GM23248 (cell line): ENCODE data around the gene MYMX. TPM values are rescaled to one million over a fixed set of nuclear protein-coding genes. Genes with fewer than 3 reads are reported as not detected.

Experiments
- DNase-seq: peaks from one replicate; pipeline ENCODE4 v3.0.0-alpha.2; 2015
- H2AFZ ChIP-seq: fragments of 200-600 bp; sonication (generic); 2 replicates; pipeline ENCODE4 v1.6.1; 2016; ENCODE audit warnings: antibody characterized with exemption
- H3F3A ChIP-seq: fragments of 200-600 bp; sonication (generic); 2 replicates; pipeline ENCODE4 v1.6.1; 2016; ENCODE audit warnings: mild to moderate bottlenecking, antibody characterized with exemption, mixed run types; ENCODE audit not compliant: insufficient read depth
- H3K27ac ChIP-seq: fragments of 200-600 bp; sonication (generic); 2 replicates; pipeline ENCODE4 v1.5.1; 2016; ENCODE audit warnings: mild to moderate bottlenecking
- H3K27me3 ChIP-seq: fragments of 200-600 bp; sonication (generic); replicated peaks from 2 replicates; pipeline ENCODE4 v1.6.1; 2016; ENCODE audit warnings: mild to moderate bottlenecking; ENCODE audit not compliant: insufficient read depth
- H3K36me3 ChIP-seq: fragments of 200-600 bp; sonication (generic); 2 replicates; pipeline ENCODE4 v1.6.1; 2016; ENCODE audit warnings: low read depth, mild to moderate bottlenecking
- H3K4me1 ChIP-seq: fragments of 200-600 bp; sonication (generic); 2 replicates; pipeline ENCODE4 v1.6.1; 2016; ENCODE audit warnings: mild to moderate bottlenecking; ENCODE audit not compliant: insufficient read depth
- H3K4me2 ChIP-seq: fragments of 200-600 bp; sonication (generic); one replicate; pipeline ENCODE4 v1.6.1; 2016; ENCODE audit warnings: mild to moderate bottlenecking; ENCODE audit not compliant: unreplicated experiment
- H3K4me3 ChIP-seq: fragments of 200-600 bp; sonication (generic); 2 replicates; pipeline ENCODE4 v1.5.1; 2016; ENCODE audit warnings: mild to moderate bottlenecking
- H3K79me2 ChIP-seq: fragments of 200-600 bp; sonication (generic); 2 replicates; pipeline ENCODE4 v1.6.1; 2016; ENCODE audit warnings: mild to moderate bottlenecking; ENCODE audit not compliant: insufficient read depth
- H3K9ac ChIP-seq: fragments of 200-600 bp; sonication (generic); 2 replicates; pipeline ENCODE4 v1.6.1; 2016; ENCODE audit warnings: mild to moderate bottlenecking
- H3K9me2 ChIP-seq: fragments of 200-600 bp; sonication (generic); 2 replicates; pipeline ENCODE4 v1.6.1; 2016; ENCODE audit warnings: mixed run types, mild to moderate bottlenecking, moderate library complexity; ENCODE audit not compliant: insufficient read depth
- H3K9me3 ChIP-seq: fragments of 200-600 bp; sonication (generic); one replicate; pipeline ENCODE4 v1.6.1; 2017; ENCODE audit warnings: low read depth
- H4K20me1 ChIP-seq: fragments of 200-600 bp; sonication (generic); 2 replicates; pipeline ENCODE4 v1.6.0; 2016; ENCODE audit not compliant: insufficient read depth
- EZH2 ChIP-seq: fragments of 200-600 bp; sonication (generic); IDR thresholded peaks from 2 replicates; pipeline ENCODE4 v1.6.1; 2018; ENCODE audit warnings: antibody characterized with exemption, mild to moderate bottlenecking; ENCODE audit not compliant: insufficient read depth, poor library complexity, severe bottlenecking
- EZH2phosphoT487 ChIP-seq: fragments of 200-600 bp; sonication (generic); IDR thresholded peaks from 2 replicates; pipeline ENCODE4 v1.6.1; 2018; ENCODE audit warnings: antibody characterized with exemption, moderate library complexity, mild to moderate bottlenecking, low read depth; ENCODE audit not compliant: insufficient read depth
- WGBS, 2 experiments: methylation state at CpG; one replicate each; pipeline ENCODE4 v1.1.6; 2015 to 2017; ENCODE audit warnings: low lambda C conversion rate in 2 of 2, low coverage in 1 of 2; ENCODE audit errors: missing lambda C conversion rate in 2 of 2; 5-methylcytosine and 5-hydroxymethylcytosine counted together
- in situ Hi-C: fragments of 300-500 bp; cut with MboI; formaldehyde crosslinking; loops from 2 replicates; pipeline ENCODE4 v1.15.0; 2020
- polyA plus RNA-seq: library from polyadenylated mRNA; unstranded; fragments of >200 nt; fragmentation: Nextera tagmentation; extraction: Ambion mirVana; gene quantifications from 2 replicates; pipeline ENCODE4 v1.2.1, GENCODE V29; 2016
- total RNA-seq: library from RNA; depleted of rRNA; stranded (reverse); fragments of >200 nt; shearing (Covaris generic); gene quantifications from 2 replicates; pipeline ENCODE4 v1.2.3, GENCODE V29; 2014

Gene MYMX
- total and polyA plus RNA-seq, 2 experiments from 2014 or later: not detected

DNA sequence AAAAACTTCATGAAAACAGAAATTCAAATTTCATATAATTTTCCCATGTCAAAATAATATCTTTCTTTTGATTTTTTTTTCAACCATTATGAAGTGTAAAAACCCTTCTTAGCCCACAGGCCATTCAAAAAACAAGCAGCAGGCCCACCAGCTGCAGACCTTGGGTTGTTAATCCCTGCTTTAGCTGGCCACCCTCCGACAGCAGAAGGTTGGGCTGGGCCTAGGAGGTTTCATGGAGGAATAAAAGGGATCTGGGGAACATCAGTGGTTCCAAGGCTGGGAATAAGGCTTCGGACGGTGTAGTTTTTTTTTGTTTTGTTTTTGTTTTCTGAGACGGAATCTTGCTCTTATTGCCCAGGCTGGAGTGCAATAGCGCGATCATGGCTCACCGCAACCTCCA, 26.6 kb downstream of the MYMX start:
- H4K20me1 ChIP-seq: peaks cover 6% of the 10 kb centered on the region; the same call in 1 of the 2 replicates
- 93 to 99% methylated on average over 5 to 7 of the region's 7 CpGs for WGBS, 2 experiments
- H3K4me3 ChIP-seq: no peak overlapping the region
- no peak overlapping the region for H2AFZ ChIP-seq
- TF ChIP-seq EZH2phosphoT487 (no peak), EZH2 (no peak)
- no peaks in the 10 kb centered on the region for H3K9me3 ChIP-seq
- peaks cover 15% of the 10 kb centered on the region for H3K79me2 ChIP-seq
- no peak for DNase-seq
- H3K27me3 ChIP-seq: no peaks in the 10 kb centered on the region
- H3K4me2 ChIP-seq: no peak overlapping the region
- H3K36me3 ChIP-seq: peaks cover 4% of the 10 kb centered on the region; the same call in 1 of the 2 replicates
- H3K9ac ChIP-seq: no peak overlapping the region
- no peaks in the 10 kb centered on the region for H3K9me2 ChIP-seq
- H3F3A ChIP-seq: peaks cover 16% of the 10 kb centered on the region
- H3K4me1 ChIP-seq: peaks cover 3% of the 10 kb centered on the region
- H3K27ac ChIP-seq: no peak overlapping the region
- in situ Hi-C loops: no loop called here

DNA sequence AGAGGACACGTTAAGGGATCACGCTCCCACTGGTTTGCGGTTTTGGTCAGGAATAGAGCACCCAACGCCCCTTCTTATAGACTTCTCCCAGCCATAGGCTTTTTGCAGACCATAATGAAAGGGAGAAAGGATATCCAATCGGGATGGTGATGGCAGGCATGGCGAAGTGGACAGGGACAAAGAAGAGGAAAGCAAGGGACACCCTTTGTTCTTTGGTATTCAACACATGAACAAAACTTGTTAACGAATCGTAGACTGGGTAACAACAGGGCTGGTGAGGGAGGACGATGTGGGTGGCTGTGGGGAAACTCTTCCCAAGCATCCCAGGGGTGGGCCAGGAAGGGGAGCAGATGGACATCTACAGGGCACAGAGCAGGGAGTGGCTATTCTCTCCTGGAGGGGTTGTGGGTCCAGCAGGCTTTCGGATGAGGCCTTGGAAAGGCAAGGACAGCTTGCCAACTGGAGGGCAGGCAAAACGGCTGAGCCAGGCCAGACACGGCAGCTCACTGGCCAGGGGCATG, 28.7 kb downstream of the MYMX start:
- WGBS, 2 experiments: 60 to 62% methylated on average over 12 of the region's 12 CpGs
- Histone ChIP-seq H3K79me2 (peaks cover 36% of the 10 kb centered on the region), H3K4me3 (peak overlapping the region; percentile 100), H3K9me3 (no peaks in the 10 kb centered on the region), H3K4me1 (peaks cover 16% of the 10 kb centered on the region), H3K27me3 (no peaks in the 10 kb centered on the region), H4K20me1 (peaks cover 24% of the 10 kb centered on the region; the same call in 1 of the 2 replicates), H3K4me2 (peak overlapping the region; percentile 100), H3K9ac (peak overlapping the region; percentile 99), H3K9me2 (no peaks in the 10 kb centered on the region), H3K36me3 (peaks cover 25% of the 10 kb centered on the region), H3F3A (peaks cover 32% of the 10 kb centered on the region), H3K27ac (peak overlapping the region; percentile 27), H2AFZ (peak overlapping the region; percentile 96)
- no peak for TF ChIP-seq EZH2
- no peak for TF ChIP-seq EZH2phosphoT487
- DNase-seq: no peak
- in situ Hi-C loops: no loop called here

DNA sequence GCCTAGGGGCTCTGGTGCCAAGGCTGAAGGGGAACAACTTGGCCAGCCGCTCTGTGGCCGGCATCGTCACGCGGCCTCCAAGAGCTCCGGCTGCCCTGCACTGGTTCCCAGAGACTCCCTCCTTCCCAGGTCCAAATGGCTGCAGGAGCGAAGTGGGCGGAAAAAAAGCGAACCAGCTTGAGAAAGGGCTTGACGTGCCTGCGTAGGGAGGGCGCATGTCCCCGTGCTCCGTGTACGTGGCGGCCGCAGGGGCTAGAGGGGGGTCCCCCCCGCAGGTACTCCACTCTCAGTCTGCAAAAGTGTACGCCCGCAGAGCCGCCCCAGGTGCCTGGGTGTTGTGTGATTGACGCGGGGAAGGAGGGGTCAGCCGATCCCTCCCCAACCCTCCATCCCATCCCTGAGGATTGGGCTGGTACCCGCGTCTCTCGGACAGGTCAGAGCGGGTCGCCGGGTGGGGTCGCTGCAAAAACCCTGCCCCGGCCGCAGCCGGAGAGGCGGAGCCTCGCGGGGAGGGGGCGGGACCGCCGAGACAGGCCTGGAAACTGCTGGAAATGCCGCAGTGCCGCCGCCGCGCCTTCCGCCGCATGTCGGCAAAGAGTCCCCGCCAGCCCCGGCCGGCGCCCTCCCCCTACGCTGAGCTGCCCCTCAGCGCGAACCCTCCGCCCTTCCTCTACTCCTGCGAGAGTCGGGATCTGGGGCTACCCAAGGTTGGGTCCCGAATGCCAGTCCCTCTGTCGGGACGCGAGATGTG, 29.4 kb downstream of the MYMX start:
- Histone ChIP-seq H3K9ac (peak overlapping the region; percentile 99), H3K4me2 (peak overlapping the region; percentile 100), H3K79me2 (peaks cover 42% of the 10 kb centered on the region), H3K27ac (peak overlapping the region; percentile 33), H3K4me1 (peaks cover 19% of the 10 kb centered on the region), H3K9me2 (no peaks in the 10 kb centered on the region), H3F3A (peaks cover 39% of the 10 kb centered on the region), H3K9me3 (no peaks in the 10 kb centered on the region), H2AFZ (peak overlapping the region; percentile 96), H4K20me1 (peaks cover 29% of the 10 kb centered on the region; the same call in 1 of the 2 replicates), H3K36me3 (peaks cover 31% of the 10 kb centered on the region), H3K4me3 (peak overlapping the region; percentile 100), H3K27me3 (no peaks in the 10 kb centered on the region)
- 1 to 4% methylated on average over 41 to 58 of the region's 62 CpGs for WGBS, 2 experiments
- TF ChIP-seq EZH2 (no peak), EZH2phosphoT487 (no peak)
- in situ Hi-C loops: no loop called here
- DNase-seq: peak; percentile 83

DNA sequence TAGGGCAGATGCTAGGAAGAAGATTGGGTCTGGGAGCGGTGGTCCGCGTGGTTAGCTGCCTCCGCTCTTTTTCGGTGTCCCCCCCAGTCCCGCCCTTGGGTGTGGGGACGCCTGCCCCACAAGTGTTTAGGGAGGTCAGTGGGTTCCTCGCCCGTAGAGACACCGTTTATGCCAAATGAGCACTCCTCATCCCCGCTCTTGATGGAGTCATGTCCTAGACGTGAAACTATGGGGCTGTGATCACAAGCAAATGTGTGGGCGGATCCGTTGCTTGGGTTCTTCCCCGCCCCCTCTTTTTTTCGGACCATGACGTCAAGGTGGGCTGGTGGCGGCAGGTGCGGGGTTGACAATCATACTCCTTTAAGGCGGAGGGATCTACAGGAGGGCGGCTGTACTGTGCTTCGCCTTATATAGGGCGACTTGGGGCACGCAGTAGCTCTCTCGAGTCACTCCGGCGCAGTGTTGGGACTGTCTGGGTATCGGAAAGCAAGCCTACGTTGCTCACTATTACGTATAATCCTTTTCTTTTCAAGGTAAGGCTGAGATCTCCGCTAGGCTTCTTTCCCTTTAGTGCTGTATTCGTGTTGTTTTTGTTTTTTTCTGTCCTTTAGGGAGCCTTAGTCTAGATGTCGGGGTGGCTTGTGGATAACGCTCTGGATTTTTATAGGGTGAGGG, 30.1 kb downstream of the MYMX start, which contains the start of gene HSP90AB1:
Gene HSP90AB1 (plus strand): TSS at position 439 of the 675 bp plus-strand sequence. CDS start 1,529 bp downstream, outside the sequence.
- Histone ChIP-seq H3K4me2 (peak within 1 kb of the TSS; percentile 100), H3K4me3 (peak within 1 kb of the TSS; percentile 100), H3K9ac (peak within 1 kb of the TSS; percentile 99), H4K20me1 (peaks cover 34% of the 10 kb centered on the region; the same call in 1 of the 2 replicates), H3F3A (peaks cover 46% of the 10 kb centered on the region), H3K79me2 (peaks cover 49% of the 10 kb centered on the region), H3K9me2 (no peaks in the 10 kb centered on the region), H3K27me3 (no peaks in the 10 kb centered on the region), H3K4me1 (peaks cover 19% of the 10 kb centered on the region), H3K9me3 (no peaks in the 10 kb centered on the region), H2AFZ (peak within 1 kb of the TSS; percentile 96), H3K27ac (peak within 1 kb of the TSS; percentile 93), H3K36me3 (peaks cover 38% of the 10 kb centered on the region)
- in situ Hi-C loops: no loop called here
- peak; percentile 97 for DNase-seq
- TF ChIP-seq EZH2 (no peak), EZH2phosphoT487 (no peak)
- WGBS, 2 experiments: 1 to 2% methylated on average over 33 to 34 of the region's 34 CpGs
